Activated CD4-positive, alpha-beta memory T cell treated with anti-CD3 and anti-CD28 coated beads for 36 hours (primary cell): ENCODE measurements around the gene QDPR. TPM values are rescaled to one million over a fixed set of nuclear protein-coding genes. Genes with fewer than 3 reads are reported as not detected.

ENCODE experiments used
- CTCF ChIA-PET: fragments of 350-600 bp; sonication (Branson Sonifier 250); formaldehyde crosslinking; loops from one replicate; lab custom pipeline; 2021; ENCODE audit warnings: antibody characterized with exemption, inconsistent platforms; lab: Charles Lee
- POLR2A ChIA-PET: fragments of 350-600 bp; sonication (Branson Sonifier 250); formaldehyde crosslinking; loops from one replicate; lab custom pipeline; 2021; ENCODE audit warnings: antibody characterized with exemption; lab: Charles Lee
- DNase-seq: peaks from one replicate; pipeline ENCODE4 v3.0.0-alpha.2; 2020
- H3K27ac Mint-ChIP-seq: one replicate; pipeline ENCODE4 v1.8.0; 2021; ENCODE audit warnings: mixed read lengths
- H3K27me3 Mint-ChIP-seq: one replicate; pipeline ENCODE4 v1.8.0; 2021; ENCODE audit warnings: mixed read lengths
- H3K36me3 Mint-ChIP-seq: one replicate; pipeline ENCODE4 v1.8.0; 2021; ENCODE audit warnings: mixed read lengths
- H3K4me1 Mint-ChIP-seq: one replicate; pipeline ENCODE4 v1.8.0; 2021; ENCODE audit warnings: low read depth, mixed read lengths
- H3K4me3 Mint-ChIP-seq: one replicate; pipeline ENCODE4 v1.8.0; 2021; ENCODE audit warnings: mild to moderate bottlenecking, mixed read lengths
- H3K9me3 Mint-ChIP-seq: one replicate; pipeline ENCODE4 v1.8.0; 2021; ENCODE audit warnings: mixed read lengths
- intact Hi-C: fragments of 100-400 bp; cut with micrococcal nuclease; formaldehyde crosslinking; loops from one replicate; pipeline ENCODE4 v1.15.1; 2023
- total RNA-seq, 2 experiments: library from RNA; stranded (reverse); gene quantifications; one replicate each; pipeline ENCODE4 v1.2.3, GENCODE V29; 2021

QDPR gene
- total RNA-seq, 2 experiments from 2014 or later: 35.5 to 36.3 TPM

- peaks cover 21% of the 10 kb centered on the region for H3K4me1 Mint-ChIP-seq
- H3K4me3 Mint-ChIP-seq: no peak overlapping the region
- no peak for DNase-seq
- intact Hi-C loops: no loop called here
- H3K9me3 Mint-ChIP-seq: no peaks in the 10 kb centered on the region
- H3K36me3 Mint-ChIP-seq: peaks cover 59% of the 10 kb centered on the region
- ChIA-PET CTCF (interaction anchor here (1.2 kb wide), 1 partner anchor 31 kb away, joined by 4 read pairs; no protein-coding TSS in a partner anchor), POLR2A (no interaction called here)
- no peak overlapping the region for H3K27ac Mint-ChIP-seq
- H3K27me3 Mint-ChIP-seq: no peaks in the 10 kb centered on the region
Observed at GRCh38 chr4:17502756-17503155, 9.1 kb downstream of the QDPR start.

GRCh38 chr4:17500574-17500973 lies 11.3 kb downstream of the QDPR start:
- Mint-ChIP-seq H3K27me3 (no peaks in the 10 kb centered on the region), H3K4me1 (peaks cover 15% of the 10 kb centered on the region), H3K36me3 (peaks cover 48% of the 10 kb centered on the region), H3K4me3 (no peak overlapping the region), H3K9me3 (no peaks in the 10 kb centered on the region), H3K27ac (no peak overlapping the region)
- ChIA-PET POLR2A (no interaction called here), CTCF (no interaction called here)
- intact Hi-C loops: no loop called here
- DNase-seq: no peak

GRCh38 chr4:17497890-17498523 lies 13.9 kb downstream of the QDPR start:
- H3K27me3 Mint-ChIP-seq: no peaks in the 10 kb centered on the region
- peaks cover 22% of the 10 kb centered on the region for H3K4me1 Mint-ChIP-seq
- intact Hi-C loops: no loop called here
- no peak overlapping the region for H3K27ac Mint-ChIP-seq
- ChIA-PET POLR2A (no interaction called here), CTCF (interaction anchor here (2.0 kb wide), 1 partner anchor 26 kb away, joined by 11 read pairs; no protein-coding TSS in a partner anchor)
- DNase-seq: no peak
- H3K36me3 Mint-ChIP-seq: peaks cover 34% of the 10 kb centered on the region
- no peaks in the 10 kb centered on the region for H3K9me3 Mint-ChIP-seq
- no peak overlapping the region for H3K4me3 Mint-ChIP-seq

- H3K36me3 Mint-ChIP-seq: peaks cover 25% of the 10 kb centered on the region
- intact Hi-C loops: no loop called here
- H3K4me1 Mint-ChIP-seq: peaks cover 8% of the 10 kb centered on the region
- H3K9me3 Mint-ChIP-seq: no peaks in the 10 kb centered on the region
- no peaks in the 10 kb centered on the region for H3K27me3 Mint-ChIP-seq
- H3K27ac Mint-ChIP-seq: peak overlapping the region; percentile 23
- CTCF ChIA-PET: interaction anchor here (0.9 kb wide), 1 partner anchor 22 kb away, joined by 4 read pairs; no protein-coding TSS in a partner anchor
- no peak overlapping the region for H3K4me3 Mint-ChIP-seq
- POLR2A ChIA-PET: interaction anchor here (0.6 kb wide), 1 partner anchor 8 kb away, joined by 4 read pairs; no protein-coding TSS in a partner anchor
- DNase-seq: peak; percentile 19
Observed at GRCh38 chr4:17494258-17495190, 17.4 kb downstream of the QDPR start.

GRCh38 chr4:17493619-17494018 lies 18.3 kb downstream of the QDPR start:
- no peaks in the 10 kb centered on the region for H3K9me3 Mint-ChIP-seq
- H3K4me1 Mint-ChIP-seq: peaks cover 8% of the 10 kb centered on the region
- H3K36me3 Mint-ChIP-seq: peaks cover 27% of the 10 kb centered on the region
- H3K27ac Mint-ChIP-seq: no peak overlapping the region
- intact Hi-C loops: no loop called here
- CTCF ChIA-PET: interaction anchor here (0.9 kb wide), 1 partner anchor 21 kb away, joined by 4 read pairs; no protein-coding TSS in a partner anchor
- no peak for DNase-seq
- H3K27me3 Mint-ChIP-seq: no peaks in the 10 kb centered on the region
- no peak overlapping the region for H3K4me3 Mint-ChIP-seq
- POLR2A ChIA-PET: no interaction called here

GRCh38 chr4:17492876-17493275 lies 19.0 kb downstream of the QDPR start:
- H3K4me1 Mint-ChIP-seq: peaks cover 8% of the 10 kb centered on the region
- intact Hi-C loops: no loop called here
- no peak overlapping the region for H3K4me3 Mint-ChIP-seq
- no peak overlapping the region for H3K27ac Mint-ChIP-seq
- H3K27me3 Mint-ChIP-seq: no peaks in the 10 kb centered on the region
- DNase-seq: no peak
- peaks cover 26% of the 10 kb centered on the region for H3K36me3 Mint-ChIP-seq
- POLR2A ChIA-PET: no interaction called here
- no peaks in the 10 kb centered on the region for H3K9me3 Mint-ChIP-seq
- CTCF ChIA-PET: no interaction called here

GRCh38 chr4:17492058-17492741 lies 19.7 kb downstream of the QDPR start:
- CTCF ChIA-PET: no interaction called here
- peaks cover 8% of the 10 kb centered on the region for H3K4me1 Mint-ChIP-seq
- H3K9me3 Mint-ChIP-seq: no peaks in the 10 kb centered on the region
- intact Hi-C loops: no loop called here
- no peaks in the 10 kb centered on the region for H3K27me3 Mint-ChIP-seq
- DNase-seq: no peak
- H3K36me3 Mint-ChIP-seq: peaks cover 24% of the 10 kb centered on the region
- H3K27ac Mint-ChIP-seq: no peak overlapping the region
- POLR2A ChIA-PET: no interaction called here
- no peak overlapping the region for H3K4me3 Mint-ChIP-seq

GRCh38 chr4:17491196-17491595 lies 20.7 kb downstream of the QDPR start:
- ChIA-PET POLR2A (no interaction called here), CTCF (no interaction called here)
- intact Hi-C loops: no loop called here
- peaks cover 8% of the 10 kb centered on the region for H3K4me1 Mint-ChIP-seq
- H3K36me3 Mint-ChIP-seq: peaks cover 34% of the 10 kb centered on the region
- H3K27me3 Mint-ChIP-seq: no peaks in the 10 kb centered on the region
- H3K9me3 Mint-ChIP-seq: no peaks in the 10 kb centered on the region
- H3K27ac Mint-ChIP-seq: no peak overlapping the region
- H3K4me3 Mint-ChIP-seq: no peak overlapping the region
- DNase-seq: no peak

GRCh38 chr4:17490575-17491059 lies 21.3 kb downstream of the QDPR start:
- peaks cover 36% of the 10 kb centered on the region for H3K36me3 Mint-ChIP-seq
- H3K27ac Mint-ChIP-seq: no peak overlapping the region
- intact Hi-C loops: no loop called here
- no peak overlapping the region for H3K4me3 Mint-ChIP-seq
- no peaks in the 10 kb centered on the region for H3K27me3 Mint-ChIP-seq
- peaks cover 8% of the 10 kb centered on the region for H3K4me1 Mint-ChIP-seq
- no peak for DNase-seq
- ChIA-PET CTCF (interaction anchor here (1.4 kb wide), 1 partner anchor 19 kb away, joined by 3 read pairs; no protein-coding TSS in a partner anchor), POLR2A (no interaction called here)
- H3K9me3 Mint-ChIP-seq: no peaks in the 10 kb centered on the region

GRCh38 chr4:17489721-17490120 lies 22.2 kb downstream of the QDPR start:
- Mint-ChIP-seq H3K4me1 (peaks cover 7% of the 10 kb centered on the region), H3K4me3 (no peak overlapping the region), H3K9me3 (no peaks in the 10 kb centered on the region), H3K36me3 (peaks cover 45% of the 10 kb centered on the region), H3K27me3 (no peaks in the 10 kb centered on the region), H3K27ac (no peak overlapping the region)
- ChIA-PET POLR2A (no interaction called here), CTCF (interaction anchor here (0.7 to 1.4 kb wide), 2 partner anchors 18 to 23 kb away, joined by 3 read pairs; no protein-coding TSS in a partner anchor)
- intact Hi-C loops: no loop called here
- no peak for DNase-seq

- intact Hi-C loops: no loop called here
- no peak overlapping the region for H3K4me3 Mint-ChIP-seq
- H3K27ac Mint-ChIP-seq: no peak overlapping the region
- H3K36me3 Mint-ChIP-seq: peaks cover 48% of the 10 kb centered on the region
- H3K9me3 Mint-ChIP-seq: no peaks in the 10 kb centered on the region
- no peak for DNase-seq
- H3K4me1 Mint-ChIP-seq: peaks cover under 1% of the 10 kb centered on the region
- H3K27me3 Mint-ChIP-seq: no peaks in the 10 kb centered on the region
- ChIA-PET CTCF (interaction anchor here (0.7 to 1.4 kb wide), 2 partner anchors 17 to 24 kb away, joined by 3 read pairs; no protein-coding TSS in a partner anchor), POLR2A (no interaction called here)
Observed at GRCh38 chr4:17489123-17489522, 22.8 kb downstream of the QDPR start.
